H54 (cell line): ENCODE data around the gene SPATA20.
A peak's percentile ranks its signal among the peaks of the same experiment; 100 is the strongest.

Experiments used
- DNase-seq: peaks from one replicate; pipeline ENCODE4 v3.0.0; 2011; ENCODE audit warnings: low spot score, mixed read lengths; ENCODE audit not compliant: insufficient read length
- FAIRE-seq: peaks from 3 replicates; lab custom pipeline; 2011; peaks lifted over from hg19 to GRCh38; lab: Jason Lieb, UNC
- POLR2A ChIP-seq: IDR thresholded peaks from 2 replicates; pipeline ENCODE4 v1.6.1; 2011; ENCODE audit warnings: low read depth, mild to moderate bottlenecking, low read length

The SPATA20 gene

DNA sequence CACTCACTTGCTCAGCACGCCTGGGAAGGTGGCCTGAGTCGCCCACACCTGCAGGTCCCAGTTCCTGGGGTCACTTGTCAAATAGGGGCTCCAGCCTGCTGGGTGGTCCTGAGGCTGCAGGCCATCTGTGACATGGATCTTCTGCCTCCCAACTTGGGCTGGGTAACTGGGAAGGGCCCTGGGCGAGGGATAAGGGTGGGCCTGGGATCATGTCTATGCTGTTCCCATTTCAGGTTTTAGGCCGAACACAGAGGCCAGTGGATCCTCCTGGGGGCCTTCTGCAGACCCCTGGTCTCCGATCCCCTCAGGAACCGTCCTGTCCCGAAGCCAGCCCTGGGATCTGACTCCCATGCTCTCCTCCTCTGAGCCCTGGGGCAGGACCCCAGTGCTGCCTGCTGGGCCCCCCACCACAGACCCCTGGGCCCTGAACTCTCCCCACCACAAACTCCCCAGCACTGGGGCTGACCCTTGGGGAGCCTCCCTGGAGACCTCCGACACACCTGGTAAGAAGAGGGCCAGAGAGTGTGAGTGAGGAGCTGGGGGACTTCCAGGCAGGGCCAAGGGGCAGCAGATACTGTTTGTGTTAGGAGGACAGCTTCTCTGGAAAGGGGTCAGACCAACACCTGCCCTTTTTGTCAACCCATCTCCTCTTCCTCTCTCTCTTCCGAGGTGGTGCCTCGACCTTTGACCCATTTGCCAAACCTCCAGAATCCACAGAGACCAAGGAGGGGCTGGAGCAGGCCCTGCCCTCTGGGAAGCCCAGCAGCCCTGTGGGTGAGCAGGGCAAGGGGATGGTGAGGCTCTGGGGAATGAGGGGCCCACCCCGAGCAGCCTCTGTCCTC, 6.2 kb upstream of the SPATA20 start:
- TF ChIP-seq POLR2A: no peak
- DNase-seq (no peak), FAIRE-seq (no peak)

DNA sequence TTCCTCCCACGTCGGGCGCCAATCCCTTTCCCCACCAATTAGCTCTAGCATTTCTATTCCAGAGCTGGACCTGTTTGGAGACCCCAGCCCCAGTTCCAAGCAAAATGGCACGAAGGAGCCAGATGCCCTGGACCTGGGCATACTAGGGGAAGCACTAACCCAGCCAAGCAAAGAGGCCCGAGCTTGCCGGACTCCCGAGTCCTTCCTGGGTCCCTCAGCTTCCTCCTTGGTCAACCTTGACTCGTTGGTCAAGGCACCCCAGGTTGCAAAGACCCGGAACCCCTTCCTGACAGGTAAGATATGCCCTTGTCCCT, 5.6 kb upstream of the SPATA20 start:
- FAIRE-seq (no peak), DNase-seq (no peak)
- TF ChIP-seq POLR2A: no peak

DNA sequence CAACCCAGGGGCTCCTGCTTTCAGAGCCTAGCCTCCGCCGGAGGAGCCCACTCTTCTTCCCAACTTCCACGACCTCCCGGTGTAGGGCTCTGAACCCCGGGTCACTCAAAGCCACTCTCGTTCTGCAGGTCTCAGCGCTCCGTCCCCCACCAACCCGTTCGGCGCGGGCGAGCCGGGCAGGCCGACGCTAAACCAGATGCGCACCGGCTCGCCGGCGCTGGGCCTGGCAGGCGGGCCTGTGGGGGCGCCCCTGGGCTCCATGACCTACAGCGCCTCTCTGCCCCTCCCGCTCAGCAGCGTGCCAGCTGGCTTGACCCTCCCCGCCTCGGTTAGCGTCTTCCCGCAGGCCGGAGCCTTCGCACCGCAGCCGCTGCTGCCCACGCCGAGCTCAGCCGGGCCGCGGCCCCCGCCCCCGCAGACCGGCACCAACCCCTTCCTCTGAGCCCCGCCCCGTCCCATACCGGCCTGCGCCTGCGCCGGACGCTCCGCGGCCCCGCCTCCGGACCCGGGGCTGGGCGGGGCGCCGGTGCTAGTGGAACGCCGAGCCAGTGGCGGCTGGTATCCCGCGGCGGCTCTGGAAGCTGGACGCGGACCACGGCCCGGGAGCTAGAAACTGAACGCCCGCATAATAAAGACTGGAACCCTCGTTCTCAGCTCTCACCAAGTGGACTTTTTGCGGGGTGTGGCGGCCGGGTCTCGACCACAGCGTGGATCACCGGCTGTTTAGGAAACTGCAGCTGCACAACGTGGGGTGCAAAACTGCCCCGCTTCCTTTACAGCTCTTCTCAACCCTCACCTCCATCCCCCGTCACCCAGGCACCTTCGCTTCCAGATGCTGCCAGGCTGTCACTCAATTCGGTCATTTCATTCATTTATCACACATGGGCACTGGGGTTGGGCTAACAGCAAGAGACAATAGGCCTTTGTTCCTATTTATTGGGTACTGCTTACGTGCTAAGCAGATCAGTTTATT, 5.0 kb upstream of the SPATA20 start:
- DNase-seq (peak; percentile 97), FAIRE-seq (no peak)
- peak; percentile 89 for TF ChIP-seq POLR2A

DNA sequence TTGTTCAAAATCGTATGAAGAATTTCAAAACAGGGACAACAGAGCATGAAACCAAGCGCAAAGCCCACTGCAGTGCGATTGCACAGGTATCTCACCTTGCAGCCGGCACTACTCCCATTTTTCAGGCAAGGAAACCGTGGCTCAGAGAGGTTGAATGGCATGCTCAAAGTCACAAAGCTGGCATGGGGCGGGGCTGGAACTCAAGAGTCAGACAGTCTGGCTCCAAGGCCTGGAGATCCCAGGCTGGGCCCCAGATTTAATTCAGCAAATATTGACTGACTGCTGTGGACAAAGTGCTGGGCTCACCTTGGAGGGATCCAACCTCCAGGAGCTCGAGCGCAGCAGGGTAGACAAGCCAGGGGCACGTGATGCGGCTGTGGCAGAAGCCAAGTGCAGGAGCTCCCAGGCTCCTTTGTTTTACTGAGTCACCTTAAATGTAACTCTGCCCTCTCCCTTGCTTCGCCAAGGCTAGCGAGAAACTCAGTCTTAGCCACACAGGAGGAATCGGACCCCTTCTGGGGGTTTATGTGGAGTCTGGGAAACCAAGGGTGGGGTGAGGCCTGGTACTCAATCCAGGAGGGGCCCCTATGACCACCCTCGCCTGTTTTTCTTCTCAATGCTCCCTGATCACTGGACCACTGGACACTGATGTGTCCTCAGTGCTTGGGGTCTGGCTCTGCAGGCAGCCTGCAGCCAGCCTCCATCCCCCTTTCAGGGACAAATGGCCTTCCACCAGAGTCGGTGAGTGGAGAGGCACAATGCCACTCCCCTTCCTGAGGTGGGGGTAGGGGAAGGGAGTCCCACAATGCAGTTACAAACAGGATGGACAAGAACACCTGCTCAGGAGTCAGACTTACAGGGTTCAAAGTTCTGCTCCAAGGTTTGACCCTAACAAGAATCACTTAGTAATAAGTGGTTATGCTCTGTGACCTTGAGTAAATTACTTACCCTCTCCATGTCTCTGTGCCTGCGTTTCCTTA, 3.9 kb upstream of the SPATA20 start:
- DNase-seq (no peak), FAIRE-seq (no peak)
- TF ChIP-seq POLR2A: no peak

DNA sequence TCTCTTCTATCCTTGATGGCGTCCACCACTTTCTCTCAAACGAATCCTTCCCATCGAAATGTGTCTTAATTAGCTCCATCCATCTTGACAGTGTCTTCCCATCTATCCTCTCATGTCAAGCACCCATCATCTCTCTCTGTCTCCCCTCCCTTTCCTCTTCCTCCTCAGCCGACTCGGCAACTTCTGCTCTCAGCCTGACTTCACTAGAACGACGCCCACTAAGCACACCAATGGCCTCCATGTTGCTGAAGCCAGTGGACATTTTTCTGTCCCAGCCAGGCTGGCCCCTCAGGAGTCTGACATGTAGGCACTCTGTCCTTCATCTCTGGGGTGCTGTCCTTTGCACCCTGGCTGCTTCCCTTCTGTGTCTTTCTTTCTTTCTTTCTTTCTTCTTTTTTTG, 2.5 kb upstream of the SPATA20 start:
- no peak for FAIRE-seq
- TF ChIP-seq POLR2A: no peak
- no peak for DNase-seq

DNA sequence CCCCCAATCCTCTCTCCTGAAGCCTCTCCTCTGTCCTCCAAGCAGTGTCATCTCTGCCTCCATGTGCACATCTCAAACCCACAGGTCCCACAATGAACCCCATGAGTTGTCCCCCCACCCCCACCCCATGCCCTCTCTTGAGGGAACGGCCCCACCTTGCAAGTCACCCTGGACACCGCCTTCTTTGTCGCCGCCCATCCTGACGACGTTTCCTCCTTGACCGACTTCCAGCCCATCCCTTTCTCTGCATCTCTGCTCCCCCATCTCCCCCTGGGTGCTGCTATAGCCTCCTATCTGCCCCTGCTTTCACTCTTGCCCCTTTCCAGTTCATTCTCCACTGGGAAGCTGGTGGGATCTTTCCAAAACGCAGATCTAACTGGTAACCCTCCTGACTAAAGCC, 1.7 kb upstream of the SPATA20 start:
- TF ChIP-seq POLR2A: no peak
- no peak for DNase-seq
- FAIRE-seq: no peak

DNA sequence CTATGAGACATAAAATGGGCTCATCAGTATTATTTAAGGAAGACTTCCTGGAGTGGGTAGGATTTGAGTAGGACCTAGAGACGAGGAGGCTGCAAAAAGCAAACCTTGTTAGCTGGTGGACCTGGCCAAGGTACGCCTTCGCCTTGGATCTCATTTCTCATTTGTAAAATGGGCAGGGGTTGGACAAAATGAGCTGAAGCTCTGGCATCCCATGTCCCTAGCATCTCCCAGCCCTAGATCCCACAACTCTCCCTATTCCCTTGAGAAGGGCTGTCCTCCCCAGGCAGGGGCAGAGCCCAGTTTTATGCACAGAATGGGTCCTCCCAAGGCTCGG, 306 bp upstream of the SPATA20 start:
- no peak for DNase-seq
- TF ChIP-seq POLR2A: no peak
- no peak for FAIRE-seq

DNA sequence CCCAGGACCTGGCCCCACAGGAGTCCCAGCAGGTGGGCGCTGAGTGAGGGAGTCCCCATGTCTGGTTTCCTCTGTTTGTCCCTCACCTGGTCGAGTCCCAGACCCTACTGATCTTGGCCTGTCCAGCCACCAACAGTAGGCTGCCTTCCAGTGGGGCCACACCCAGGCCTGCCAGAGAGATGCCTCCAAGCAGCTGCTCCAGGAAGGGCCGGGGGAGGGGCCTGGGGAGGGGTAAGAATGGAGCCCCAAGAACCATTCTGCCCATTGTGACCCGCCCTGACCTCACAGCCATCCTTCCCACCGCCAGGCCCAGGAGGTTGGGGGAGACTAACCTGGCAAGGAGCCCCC, 736 bp downstream of the SPATA20 start:
- no peak for DNase-seq
- no peak for FAIRE-seq

DNA sequence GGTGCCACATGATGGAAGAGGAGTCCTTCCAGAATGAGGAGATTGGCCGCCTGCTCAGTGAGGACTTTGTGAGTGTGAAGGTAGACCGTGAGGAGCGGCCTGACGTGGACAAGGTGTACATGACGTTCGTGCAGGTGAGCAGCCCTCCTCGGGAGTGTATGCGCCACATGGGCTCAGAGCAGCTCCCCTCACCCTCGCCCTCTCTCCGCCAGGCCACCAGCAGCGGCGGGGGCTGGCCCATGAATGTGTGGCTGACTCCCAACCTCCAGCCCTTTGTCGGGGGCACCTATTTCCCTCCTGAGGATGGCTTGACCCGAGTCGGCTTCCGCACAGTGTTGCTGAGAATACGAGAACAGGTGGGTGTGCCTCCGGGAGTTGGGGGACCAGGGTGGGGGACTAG, 1.9 kb downstream of the SPATA20 start:
- DNase-seq (no peak), FAIRE-seq (no peak)
- TF ChIP-seq POLR2A: no peak

More for the DNA sequence above, 736 bp downstream of the SPATA20 start:
- no peak for TF ChIP-seq POLR2A

DNA sequence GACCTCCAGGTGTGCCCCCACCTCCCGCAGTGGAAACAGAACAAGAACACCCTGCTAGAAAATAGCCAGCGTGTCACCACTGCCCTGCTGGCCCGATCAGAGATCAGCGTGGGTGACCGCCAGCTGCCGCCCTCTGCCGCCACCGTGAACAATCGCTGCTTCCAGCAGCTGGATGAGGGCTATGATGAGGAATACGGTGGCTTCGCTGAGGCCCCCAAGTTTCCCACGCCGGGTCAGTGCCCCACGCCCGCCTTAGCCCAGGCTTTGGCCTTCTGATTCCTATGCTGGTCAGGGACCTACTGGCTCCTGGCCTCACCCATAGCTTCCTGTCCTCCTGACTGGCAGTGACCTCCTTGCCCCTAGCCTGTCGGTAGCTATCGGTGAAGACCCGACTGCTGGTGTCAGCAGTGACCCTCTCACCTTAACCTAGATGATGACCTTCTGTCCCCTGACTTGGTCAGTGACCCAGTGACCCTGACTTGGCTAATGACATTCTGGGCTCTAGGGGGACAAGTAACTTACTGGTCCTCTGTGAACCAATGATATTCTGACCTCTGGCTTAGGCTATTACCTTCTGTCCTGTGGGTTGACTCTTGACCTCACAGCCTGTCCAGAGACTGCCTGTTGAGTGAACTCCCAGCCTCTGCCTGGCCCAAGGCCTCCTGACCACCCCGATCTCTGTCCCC, 2.4 kb downstream of the SPATA20 start:
- FAIRE-seq: no peak

DNA sequence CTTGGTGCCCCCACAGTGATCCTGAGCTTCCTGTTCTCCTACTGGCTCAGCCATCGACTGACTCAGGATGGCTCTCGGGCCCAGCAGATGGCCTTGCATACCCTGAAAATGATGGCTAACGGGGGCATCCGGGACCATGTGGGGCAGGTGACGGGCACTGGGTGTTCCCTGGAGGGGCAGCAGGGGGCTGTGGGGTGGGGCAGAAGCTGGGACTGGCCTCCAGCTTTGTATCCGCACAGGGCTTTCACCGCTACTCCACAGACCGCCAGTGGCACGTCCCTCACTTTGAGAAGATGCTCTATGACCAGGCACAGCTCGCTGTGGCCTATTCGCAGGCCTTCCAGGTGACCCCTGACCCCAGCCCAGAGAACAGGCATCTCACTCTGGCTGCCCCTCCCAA, 3.0 kb downstream of the SPATA20 start:
- no peak for TF ChIP-seq POLR2A
- FAIRE-seq (no peak), DNase-seq (no peak)

More for the DNA sequence above, 2.4 kb downstream of the SPATA20 start:
- TF ChIP-seq POLR2A: no peak
- no peak for DNase-seq

DNA sequence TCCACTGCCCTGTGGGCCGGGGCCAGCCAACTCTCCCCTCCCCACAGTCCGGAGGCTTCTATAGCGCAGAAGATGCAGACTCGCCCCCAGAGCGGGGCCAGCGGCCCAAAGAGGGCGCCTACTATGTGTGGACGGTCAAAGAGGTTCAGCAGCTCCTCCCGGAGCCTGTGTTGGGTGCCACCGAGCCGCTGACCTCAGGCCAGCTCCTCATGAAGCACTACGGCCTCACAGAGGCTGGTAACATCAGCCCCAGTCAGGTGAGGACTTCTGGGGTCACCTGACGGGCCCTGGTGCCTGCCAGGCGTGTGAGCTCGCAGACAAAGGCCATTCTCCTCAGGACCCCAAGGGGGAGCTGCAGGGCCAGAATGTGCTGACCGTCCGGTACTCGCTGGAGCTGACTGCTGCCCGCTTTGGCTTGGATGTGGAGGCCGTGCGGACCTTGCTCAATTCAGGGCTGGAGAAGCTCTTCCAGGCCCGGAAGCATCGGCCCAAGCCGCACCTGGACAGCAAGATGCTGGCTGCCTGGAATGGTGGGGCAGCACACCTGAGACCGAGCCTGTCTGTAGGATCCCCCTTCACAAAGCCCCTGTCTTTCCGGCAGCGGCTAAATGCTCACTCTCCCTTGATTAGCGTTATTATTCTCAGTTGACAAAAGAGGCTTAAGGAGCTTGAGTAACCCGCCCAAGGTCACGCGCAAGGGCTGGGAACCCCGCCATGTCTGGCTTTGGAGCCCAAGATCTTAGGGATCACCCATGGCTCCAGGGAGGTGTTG, 3.9 kb downstream of the SPATA20 start:
- DNase-seq: peak; percentile 82
- TF ChIP-seq POLR2A: no peak
- no peak for FAIRE-seq
